DOHH2 (cell line): Measurements from ENCODE around the gene SFR1.

ENCODE experiments used
- CTCF ChIP-seq: fragments of 200-600 bp; sonication (generic); IDR thresholded peaks from one replicate; pipeline ENCODE4 v1.5.1; 2014; ENCODE audit warnings: antibody characterized with exemption, mild to moderate bottlenecking, low read depth, low read length; ENCODE audit not compliant: poor library complexity, severe bottlenecking
- EZH2phosphoT487 ChIP-seq: fragments of 200-600 bp; sonication (generic); IDR thresholded peaks from 2 replicates; pipeline ENCODE4 v1.6.1; 2017; ENCODE audit warnings: borderline replicate concordance, mild to moderate bottlenecking, antibody characterized with exemption, low read length, moderate library complexity, mixed read lengths

- TF ChIP-seq CTCF = no peak
- TF ChIP-seq EZH2phosphoT487 = no peak
Measured at GRCh38 chr10:104099941-104100340, 22.0 kb upstream of the SFR1 start.
